NCI-H128 (cell line): ENCODE measurements around the gene KDM3A.

Experiments
- DNase-seq: peaks from one replicate; lab custom pipeline; 2025; ENCODE audit not compliant: unreplicated experiment; lab: John Stamatoyannopoulos, UW

The KDM3A gene, protein sequence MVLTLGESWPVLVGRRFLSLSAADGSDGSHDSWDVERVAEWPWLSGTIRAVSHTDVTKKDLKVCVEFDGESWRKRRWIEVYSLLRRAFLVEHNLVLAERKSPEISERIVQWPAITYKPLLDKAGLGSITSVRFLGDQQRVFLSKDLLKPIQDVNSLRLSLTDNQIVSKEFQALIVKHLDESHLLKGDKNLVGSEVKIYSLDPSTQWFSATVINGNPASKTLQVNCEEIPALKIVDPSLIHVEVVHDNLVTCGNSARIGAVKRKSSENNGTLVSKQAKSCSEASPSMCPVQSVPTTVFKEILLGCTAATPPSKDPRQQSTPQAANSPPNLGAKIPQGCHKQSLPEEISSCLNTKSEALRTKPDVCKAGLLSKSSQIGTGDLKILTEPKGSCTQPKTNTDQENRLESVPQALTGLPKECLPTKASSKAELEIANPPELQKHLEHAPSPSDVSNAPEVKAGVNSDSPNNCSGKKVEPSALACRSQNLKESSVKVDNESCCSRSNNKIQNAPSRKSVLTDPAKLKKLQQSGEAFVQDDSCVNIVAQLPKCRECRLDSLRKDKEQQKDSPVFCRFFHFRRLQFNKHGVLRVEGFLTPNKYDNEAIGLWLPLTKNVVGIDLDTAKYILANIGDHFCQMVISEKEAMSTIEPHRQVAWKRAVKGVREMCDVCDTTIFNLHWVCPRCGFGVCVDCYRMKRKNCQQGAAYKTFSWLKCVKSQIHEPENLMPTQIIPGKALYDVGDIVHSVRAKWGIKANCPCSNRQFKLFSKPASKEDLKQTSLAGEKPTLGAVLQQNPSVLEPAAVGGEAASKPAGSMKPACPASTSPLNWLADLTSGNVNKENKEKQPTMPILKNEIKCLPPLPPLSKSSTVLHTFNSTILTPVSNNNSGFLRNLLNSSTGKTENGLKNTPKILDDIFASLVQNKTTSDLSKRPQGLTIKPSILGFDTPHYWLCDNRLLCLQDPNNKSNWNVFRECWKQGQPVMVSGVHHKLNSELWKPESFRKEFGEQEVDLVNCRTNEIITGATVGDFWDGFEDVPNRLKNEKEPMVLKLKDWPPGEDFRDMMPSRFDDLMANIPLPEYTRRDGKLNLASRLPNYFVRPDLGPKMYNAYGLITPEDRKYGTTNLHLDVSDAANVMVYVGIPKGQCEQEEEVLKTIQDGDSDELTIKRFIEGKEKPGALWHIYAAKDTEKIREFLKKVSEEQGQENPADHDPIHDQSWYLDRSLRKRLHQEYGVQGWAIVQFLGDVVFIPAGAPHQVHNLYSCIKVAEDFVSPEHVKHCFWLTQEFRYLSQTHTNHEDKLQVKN (N-terminal part only)

DNA sequence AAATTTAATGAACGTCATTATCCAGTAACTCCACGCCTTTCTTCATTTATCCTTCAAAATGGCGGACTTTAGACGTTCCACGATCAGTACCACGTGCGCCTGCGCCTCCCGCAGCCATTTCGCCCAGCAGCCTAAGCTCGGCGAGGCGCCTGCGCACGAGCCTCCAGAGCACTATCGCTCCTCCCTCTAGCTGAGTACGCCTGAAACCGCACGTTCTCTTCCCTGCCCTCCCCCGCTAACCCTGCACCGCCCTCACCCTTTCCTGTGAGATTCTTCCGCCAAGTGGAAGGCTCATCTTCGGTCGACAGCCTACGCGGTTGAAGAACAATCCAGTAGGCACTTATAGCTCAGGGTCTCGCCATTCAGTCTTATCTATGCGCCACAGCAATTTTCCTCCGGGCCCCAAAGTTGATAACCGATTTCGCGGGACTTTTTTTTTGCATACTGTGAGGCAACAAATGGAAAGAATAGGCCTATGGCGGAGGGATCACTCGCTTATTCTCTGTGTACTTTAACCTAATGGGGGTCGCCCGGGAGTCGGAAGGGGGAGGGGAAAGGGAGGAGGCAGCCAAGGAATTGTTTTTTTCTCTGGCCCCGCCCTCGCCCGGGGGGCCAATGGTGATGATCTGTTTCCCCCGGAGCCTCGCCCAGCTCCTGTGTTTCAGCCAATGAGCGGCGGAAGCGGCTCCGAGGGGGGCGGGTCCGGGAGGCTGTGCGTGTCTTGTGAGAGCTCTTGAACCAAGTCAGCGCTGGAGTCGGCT, at the start of gene KDM3A:
Gene KDM3A (plus strand): TSS at position 741 of the 761 bp plus-strand sequence. CDS start 677 bp downstream, outside the sequence.
- peak; percentile 98 for DNase-seq

DNA sequence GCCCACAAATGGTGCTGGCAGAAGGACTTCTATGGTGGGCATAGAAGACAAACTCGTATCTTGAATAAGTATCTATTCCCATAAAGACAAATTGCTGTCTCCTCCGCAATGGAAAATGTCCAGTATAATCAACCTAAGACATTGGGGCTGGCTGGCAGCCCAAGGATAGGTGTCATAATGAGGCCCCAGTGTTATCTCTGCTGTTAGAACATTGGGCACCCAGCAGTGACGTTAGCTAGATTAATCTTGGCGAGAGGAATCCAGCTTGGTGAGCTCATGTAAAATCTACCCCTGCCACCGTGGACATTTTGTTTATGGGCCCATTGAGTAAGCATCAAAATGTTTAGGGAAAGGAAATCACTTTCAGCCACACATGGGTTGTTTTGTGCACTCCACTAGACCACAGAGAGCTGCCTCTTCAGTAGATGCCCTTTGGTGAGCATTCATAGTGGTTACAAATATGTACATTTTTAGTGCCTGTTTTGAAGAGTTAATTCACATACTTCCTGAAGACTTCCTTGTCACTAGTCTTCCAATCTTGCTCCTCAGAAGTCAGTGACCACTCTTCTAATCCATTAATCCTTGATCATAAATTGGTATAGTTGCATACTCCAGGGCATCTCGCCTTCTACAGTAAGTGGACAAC, 48.2 kb upstream of the KDM3A start:
- DNase-seq = no peak

DNA sequence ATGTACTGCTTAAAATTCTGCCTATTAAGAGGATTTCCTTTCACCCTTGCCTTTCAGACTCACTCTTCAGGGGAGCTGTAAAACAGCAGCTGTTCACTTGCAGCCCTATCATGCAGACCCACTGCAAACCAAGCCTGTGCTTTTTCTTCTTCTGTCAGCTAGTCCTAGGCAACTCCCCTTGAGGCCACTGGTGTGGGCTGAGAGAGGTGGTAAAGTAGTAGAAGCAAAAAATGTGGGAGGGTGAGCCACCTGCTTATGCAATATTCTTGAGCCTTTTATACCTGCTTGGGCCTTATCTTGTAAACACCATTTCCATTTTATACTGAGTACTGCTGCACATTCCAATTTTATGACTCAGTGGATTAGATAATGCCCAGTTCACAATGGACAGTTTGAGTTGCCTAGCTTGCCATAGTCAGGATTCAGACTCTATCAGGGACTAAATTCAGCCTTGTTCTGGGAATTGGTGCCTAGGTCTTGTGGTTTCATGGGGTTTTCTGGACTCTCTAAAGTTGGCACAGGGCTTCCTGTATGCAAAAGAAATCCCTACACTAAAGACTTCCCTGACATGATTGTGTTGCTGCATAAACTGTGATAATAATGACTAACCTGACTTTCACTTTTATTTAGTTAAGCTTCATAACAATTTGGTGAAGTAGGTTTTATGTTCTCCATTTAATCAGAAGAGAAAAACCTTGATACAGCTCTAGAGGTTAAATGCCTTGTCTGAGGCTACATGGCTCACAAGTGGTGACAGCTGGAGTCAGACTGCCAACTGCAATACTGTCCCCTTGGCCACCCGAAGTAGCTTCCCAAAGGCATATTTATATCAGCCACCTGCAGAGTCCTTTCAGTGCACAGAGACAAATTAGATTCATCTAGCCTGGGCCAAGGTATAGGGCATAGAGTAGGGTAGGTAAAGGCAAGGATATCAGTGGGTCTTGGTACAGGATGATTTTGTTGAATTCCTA, 47.4 kb upstream of the KDM3A start:
- DNase-seq = no peak

DNA sequence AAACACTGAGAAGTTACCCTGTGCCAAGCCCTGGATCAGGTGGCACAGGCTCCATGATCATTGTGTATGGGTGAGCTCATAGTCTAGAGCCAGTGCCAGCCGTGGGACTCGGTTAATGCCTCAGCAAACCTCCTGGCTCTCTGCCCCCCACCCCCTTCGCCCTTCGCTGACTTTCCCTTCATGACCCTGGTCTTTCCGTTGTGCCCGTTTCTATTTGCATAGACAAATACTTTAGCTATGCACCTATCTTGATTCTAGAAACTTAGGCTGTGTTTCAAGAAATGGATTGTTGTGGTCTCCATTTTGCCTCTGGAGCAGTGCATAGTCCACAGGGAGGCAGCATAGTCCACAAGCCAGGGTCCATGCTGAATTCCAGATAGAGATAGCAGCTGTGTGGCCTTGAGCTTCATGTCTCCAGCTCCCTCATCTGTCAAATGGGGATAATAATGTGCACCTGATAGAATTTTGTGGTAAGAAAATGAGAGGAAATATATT, 44.8 kb upstream of the KDM3A start:
- no peak for DNase-seq

DNA sequence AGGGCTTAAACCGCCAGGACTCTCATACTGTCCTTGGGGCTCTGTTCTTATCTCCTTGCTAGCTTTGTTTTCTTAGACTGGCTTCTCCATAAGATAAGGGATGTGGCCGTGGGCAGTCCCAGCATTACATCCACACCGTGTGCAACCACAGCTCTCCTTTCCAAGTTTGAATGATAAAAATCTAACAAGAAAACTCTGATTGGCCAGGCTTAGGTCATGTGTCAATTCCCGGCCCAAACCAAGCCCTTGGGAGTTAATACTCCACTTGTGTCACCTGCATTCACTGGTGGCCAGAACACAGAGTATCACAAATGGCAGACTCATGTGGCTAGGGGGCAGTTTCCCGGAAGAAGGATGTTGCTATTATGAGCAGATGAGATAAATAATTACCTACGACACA, 43.2 kb upstream of the KDM3A start:
- no peak for DNase-seq

DNA sequence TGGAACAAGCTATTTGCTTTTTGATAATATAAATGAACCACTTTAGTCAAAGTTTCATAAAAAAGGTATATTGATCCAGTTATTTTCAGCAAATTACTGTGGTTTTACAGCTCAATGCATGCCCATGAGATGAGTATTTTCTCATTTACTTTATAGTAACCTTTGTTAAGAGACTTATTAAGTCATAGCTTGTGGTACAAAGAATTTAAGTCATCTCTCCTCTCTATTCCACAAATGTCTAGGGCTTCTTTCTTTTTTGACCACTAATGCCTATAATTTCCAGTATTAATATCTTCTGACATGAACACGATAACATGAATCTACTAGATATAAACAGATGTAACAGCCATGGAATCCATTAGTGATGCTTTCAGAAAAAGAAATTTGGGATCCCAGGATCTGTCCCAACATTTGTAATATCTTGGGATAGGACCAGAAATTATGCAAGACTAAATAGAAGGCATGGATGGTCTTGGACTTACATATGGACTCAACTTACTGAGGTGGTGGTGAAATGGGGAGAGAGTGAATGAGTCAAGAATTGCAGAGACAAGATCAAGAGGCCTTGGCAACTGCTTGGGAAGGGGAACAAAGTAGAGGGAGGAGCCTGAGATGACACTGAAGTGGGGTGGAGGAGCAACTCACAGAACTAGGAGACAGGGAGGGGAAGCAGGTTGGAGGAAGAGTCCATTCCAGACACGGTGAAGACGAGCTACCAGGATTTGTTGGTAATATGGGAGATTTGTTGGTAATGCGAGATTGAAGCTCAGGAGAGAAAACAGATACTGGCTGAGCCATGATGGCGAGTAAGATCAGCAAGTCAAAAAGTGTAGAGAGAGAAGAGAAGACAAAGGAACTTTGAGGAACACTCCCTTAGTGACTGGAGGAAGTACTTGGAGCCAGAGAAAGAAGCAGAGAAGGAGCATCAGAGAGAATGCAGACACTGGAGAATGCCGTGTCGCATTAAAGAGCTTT, 42.4 kb upstream of the KDM3A start:
- no peak for DNase-seq

DNA sequence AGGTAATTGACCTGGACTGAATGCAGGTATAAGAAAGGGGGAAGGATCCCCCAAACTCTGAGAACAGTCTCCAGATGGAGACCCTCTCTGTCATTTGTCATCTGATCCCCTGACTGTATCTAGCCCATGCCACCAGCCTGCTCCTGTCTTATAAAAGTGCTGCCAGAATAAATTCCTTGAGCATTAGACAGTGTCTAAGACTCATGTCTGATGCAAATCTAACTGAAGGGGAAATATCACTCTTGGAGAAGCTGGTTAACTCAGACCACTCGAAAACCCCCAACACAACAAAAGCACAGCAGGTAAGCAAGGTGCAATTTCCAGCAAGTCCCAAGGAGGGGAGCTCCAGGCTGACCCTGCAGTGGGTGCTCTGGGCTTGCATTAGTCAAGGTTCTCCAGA, 40.9 kb upstream of the KDM3A start:
- no peak for DNase-seq

DNA sequence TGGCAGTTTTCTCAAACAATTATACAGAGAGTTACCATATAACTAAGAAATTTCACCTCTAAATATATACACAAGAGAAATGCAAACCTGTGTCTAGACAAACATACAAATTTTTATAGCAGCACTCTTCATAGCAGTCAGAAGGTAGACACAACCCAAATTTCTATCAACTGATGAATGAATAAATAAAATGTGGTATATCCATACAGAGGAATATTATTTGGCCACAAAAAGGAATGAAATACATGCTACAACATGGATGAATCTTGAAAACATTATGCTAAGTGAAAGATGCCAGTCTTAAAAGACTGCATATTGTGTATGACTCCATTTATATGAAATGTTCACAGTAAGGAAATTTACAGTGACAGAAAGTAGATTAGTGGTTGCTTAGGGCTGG, 30.6 kb upstream of the KDM3A start:
- DNase-seq = no peak

DNA sequence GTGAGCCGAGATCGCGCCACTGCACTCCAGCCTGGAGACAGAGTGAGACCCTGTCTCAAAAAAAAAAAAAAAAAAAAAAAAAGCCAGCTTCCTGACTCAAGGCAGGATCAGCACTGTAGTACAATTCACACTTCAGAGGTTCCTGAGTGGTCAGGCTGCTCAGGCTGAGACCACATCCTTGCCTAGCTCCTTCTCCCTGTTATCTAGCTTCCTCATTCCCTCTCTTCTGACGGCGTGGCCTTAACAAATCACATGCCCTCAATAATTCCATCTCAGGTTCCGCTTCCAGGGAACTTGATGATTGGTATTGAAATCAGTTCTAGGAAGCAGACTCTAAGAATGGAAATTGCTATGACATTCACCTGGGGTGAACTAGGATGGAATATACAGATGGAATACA, 29.8 kb upstream of the KDM3A start:
- DNase-seq = no peak

DNA sequence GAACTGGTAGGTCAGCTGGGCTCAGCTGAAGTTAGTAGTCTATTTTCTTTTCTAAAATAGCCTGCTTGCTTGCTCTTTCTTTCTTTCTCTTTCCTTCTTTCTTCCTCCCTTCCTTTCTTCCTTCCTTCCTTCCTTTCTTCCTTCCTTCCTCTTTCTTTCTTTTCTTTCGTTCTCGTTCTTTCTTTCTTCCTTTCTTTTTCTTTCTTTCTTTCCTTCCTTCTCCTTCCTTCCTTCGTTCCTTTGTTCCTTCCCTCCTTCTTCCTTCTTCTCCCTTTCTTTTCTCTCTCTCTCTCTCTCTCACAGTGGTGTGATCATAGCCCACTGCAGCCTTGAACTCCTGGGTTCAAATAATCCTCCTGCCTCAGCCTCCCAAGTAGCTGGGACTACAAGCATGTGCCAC, 29.2 kb upstream of the KDM3A start:
- no peak for DNase-seq

DNA sequence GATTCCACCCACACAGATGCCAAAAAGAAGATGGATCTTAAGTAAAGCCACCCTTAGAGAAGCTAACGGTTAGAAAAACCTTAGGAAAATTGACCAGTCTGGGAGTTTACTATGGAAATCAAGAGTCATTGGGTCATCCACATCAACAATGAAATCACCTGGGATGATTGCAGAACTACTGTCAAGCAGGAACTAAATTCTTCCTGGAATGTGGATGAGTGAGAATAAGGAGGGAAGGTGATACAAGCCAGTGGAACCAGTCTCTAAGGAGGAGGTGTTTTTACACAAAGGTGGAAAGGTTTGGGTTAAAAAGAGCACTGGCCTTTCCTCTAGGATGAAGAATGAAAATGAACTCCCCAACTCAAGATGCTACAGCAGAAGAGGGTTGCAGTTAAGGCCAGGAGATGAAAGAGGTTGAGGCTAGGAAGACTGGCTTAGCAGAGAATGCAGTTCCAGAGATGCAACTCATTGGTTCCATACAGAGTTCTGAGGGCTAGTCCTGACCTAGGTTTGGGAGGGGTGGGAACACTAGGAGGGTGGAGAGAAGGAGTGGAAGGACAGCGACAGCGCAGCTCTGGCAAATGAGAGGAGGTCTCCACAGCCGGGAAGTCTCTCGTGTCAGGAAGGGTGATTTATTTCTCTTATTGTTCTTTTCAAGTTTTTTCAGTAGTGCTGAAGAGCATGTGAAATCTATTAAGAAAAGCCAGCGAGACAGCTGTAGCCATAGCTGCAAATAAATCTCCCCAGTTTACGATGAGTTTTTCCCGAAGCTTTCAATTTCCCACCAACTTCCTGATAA, 27.7 kb upstream of the KDM3A start:
- DNase-seq = no peak

DNA sequence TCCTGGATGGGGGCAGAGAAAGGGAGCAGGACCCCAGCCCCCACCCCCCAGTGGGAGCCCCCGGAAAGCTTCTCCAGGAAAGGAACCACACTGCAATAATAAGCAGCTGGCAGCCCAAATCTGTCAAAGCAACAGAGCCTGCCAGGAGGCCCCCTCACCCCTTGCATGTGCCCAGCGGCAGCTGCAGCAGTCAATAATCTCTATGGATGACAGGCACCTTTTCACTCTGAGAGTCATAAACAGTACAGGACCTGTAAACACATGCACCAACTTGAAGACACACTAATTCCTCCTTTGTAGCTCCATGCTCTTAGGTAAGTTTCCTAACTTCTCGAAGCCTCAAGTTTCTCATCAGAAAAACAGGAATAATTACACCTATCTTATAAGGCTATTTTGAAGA, 26.2 kb upstream of the KDM3A start:
- peak; percentile 12 for DNase-seq

DNA sequence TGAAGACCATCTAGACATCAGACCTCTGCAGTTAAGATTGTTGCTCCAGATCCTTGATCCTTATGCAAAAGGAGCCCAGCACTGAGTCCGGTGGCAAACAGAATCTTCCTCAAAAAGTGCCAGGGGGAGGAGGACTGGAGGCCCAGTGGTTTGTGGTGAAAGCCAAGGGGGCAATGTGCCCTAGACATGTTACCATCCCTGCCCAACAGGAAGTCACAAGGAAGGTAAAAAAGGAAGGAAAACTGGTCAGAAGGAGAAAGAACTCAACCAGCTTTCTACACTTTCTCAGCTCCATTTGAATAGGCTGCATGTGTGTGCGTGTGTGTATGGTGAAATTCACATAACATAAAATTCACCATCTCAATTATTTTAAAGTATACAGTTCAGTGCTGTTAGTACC, 25.0 kb upstream of the KDM3A start:
- DNase-seq = no peak

DNA sequence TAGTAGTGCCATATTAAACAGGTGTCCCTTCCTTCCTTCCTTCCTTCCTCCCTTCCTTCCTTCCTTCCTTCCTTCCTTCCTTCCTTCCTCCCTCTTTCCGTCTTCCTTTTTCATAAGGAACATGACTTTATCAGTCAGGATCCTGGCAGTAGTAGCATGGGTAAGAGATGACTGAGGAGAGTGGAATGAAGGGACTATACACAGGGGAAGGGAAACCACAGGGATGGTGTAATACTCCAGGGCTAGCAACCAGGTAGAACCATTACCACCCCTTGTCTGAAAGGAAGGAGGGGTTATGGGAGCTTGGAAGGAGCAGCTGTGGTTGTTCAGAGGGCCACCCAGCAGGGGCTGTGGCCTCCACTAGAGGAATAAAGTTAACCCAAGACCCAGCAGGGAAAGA, 23.2 kb upstream of the KDM3A start:
- no peak for DNase-seq

DNA sequence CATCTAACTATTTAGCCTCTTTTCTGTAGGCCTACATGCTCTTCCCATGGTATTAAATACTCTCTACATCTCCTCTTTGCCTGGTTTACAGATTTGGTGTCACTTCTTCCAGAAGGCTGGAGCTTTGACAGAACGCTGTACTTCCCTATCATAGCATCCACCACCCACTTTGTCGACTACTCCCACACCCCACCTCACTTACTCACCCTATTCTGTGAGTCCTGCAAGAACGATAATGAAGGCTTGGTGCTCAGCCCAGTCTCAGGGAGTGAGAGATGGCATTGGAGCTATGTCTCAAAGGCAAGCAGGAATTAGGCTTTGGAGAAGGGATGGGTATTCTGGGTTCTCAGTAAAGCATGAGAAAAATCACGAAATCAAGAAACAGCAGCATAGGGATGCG, 20.3 kb upstream of the KDM3A start:
- DNase-seq = no peak

DNA sequence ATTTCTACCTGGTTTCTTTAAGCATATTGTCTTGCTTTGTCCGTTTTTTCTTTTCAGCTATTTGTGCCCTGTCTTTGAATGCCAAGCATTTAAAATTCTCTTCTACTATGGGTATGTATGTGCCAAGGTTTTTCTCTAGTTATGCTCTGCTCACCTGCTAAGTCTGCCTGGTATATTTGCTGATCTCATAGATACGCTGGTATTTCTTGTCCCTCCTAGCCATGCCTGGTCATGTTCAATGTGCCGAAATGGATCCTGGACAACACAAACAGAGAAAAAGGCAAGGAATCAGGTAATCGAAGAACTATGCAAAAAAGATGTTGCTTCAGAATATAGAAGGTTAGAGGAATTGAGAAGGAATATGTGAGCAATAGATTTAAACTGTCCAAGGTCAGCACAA, 14.9 kb upstream of the KDM3A start:
- no peak for DNase-seq

DNA sequence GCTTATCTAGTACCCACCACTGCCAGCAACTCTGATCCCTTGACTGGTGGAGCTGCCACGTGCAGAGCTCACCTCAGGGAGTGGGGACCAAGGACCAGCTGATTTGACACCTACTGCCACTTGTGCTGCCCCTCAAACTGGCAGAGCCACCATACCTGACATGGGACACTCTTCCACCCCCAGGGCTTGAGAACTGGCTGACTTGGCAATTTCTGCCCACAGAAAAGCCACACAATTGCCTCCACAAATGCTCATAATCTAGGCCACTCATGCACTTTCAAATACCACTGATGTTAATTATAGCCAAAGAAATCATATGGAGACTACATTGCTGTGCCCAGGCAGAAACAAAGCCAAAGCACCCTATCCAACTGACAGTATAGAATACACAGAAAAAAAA, 11.8 kb upstream of the KDM3A start:
- no peak for DNase-seq
